NCI-H774 (cell line): ENCODE measurements around the gene DCTN2.
"Not testable (repeated sequence)": the region's sequence is repeated elsewhere in the genome, so short reads cannot be mapped to it uniquely, and the experiment has no call there.

Source experiments
- DNase-seq: peaks from one replicate; lab custom pipeline; 2025; lab: John Stamatoyannopoulos, UW

The DCTN2 gene

DNA sequence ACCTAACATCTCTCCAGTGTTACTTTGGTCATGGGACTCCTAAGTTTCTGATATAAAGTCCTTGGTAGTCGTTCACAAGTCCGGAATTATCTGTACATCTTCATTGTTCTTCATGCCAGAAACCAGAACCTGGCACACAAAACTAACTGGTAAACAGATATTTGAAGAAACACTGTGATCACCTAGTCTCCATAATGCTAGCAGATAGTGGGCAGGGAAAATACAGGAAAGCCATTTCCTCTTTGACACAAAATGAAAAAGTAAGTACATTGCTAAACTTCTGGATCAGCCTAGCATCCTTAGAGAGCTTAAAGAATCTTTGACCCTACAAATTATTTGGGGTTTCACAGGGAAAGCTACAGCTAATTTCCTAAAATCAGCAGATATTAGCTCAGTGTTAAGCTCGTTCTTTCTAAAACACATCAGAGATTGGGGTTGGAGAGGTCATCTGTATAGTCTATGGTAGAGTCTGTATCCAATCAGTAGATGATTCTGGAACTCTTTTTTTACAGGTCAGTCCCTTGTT is 31.5 kb downstream of the DCTN2 start:
- no peak for DNase-seq

GRCh38 chr12:57514720-57515407 is 32.1 kb downstream of the DCTN2 start:
- no peak for DNase-seq

- DNase-seq, result not testable (repeated sequence)
Measured at GRCh38 chr12:57514246-57514645, 32.7 kb downstream of the DCTN2 start.

- DNase-seq, result not testable (repeated sequence)
Measured at GRCh38 chr12:57513677-57514076, 33.3 kb downstream of the DCTN2 start.

- DNase-seq, result no peak
Measured at GRCh38 chr12:57513266-57513665, 33.7 kb downstream of the DCTN2 start.

GRCh38 chr12:57512665-57513064 is 34.3 kb downstream of the DCTN2 start:
- no peak for DNase-seq

- no peak for DNase-seq
Measured at GRCh38 chr12:57511588-57512325, 35.2 kb downstream of the DCTN2 start.

DNA sequence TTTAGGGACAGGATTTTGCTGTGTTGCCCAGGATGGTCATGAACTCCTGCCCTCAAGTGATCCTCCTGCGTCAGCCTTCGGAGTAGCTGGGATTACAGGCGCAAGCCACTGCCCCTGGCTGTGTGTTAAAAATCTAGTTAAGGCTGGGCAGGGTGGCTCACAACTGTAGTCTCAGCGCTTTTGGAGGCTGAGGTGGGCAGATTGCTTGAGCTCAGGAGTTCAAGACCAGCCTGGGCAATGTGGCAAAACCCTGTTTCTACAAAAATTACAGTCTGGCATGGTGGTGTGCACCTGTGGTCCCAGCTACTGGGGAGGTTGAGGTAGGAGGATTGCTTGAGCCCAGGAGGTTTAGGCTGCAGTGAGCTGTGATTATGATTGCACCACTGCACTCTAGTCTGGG is 35.8 kb downstream of the DCTN2 start:
- DNase-seq, result no peak

- DNase-seq, result not testable (repeated sequence)
Measured at GRCh38 chr12:57507796-57508195, 39.2 kb downstream of the DCTN2 start.

GRCh38 chr12:57506541-57506940 is 40.5 kb downstream of the DCTN2 start:
- DNase-seq, result not testable (repeated sequence)

GRCh38 chr12:57502311-57502969 is 44.6 kb downstream of the DCTN2 start:
- DNase-seq, result not testable (repeated sequence)

DNA sequence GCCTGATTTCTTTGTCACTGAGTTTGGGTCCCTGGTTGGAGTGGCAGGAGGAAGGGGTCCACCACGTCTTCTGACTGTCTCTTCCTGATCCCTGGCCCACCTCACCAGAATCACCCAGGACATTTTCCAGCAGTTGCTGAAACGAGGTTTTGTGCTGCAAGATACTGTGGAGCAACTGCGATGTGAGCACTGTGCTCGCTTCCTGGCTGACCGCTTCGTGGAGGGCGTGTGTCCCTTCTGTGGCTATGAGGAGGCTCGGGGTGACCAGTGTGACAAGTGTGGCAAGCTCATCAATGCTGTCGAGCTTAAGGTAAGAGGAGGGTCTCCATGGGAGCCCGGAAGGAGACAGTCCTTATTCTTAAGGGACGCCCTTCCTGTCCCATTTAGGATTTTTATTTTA is 46.8 kb downstream of the DCTN2 start:
- no peak for DNase-seq

- DNase-seq, result no peak
Measured at GRCh38 chr12:57498571-57498970, 48.4 kb downstream of the DCTN2 start.

DNA sequence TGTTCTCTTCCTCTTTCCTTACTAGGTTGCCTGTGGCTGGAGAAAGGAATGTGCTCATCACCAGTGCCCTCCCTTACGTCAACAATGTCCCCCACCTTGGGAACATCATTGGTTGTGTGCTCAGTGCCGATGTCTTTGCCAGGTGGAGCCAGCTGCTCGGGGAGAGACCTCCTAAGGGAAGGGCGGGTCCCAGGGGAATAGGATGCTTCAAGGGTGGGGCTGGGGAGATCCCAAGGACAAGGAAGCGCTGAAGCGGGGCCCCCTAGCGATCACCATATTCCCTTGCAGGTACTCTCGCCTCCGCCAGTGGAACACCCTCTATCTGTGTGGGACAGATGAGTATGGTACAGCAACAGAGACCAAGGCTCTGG is 48.9 kb downstream of the DCTN2 start:
- DNase-seq, result no peak

- DNase-seq, result no peak
Measured at GRCh38 chr12:57497223-57498131, 49.5 kb downstream of the DCTN2 start.

GRCh38 chr12:57496822-57497221 is 50.2 kb downstream of the DCTN2 start:
- DNase-seq, result no peak

GRCh38 chr12:57495051-57495701 is 51.8 kb downstream of the DCTN2 start:
- not testable (repeated sequence) for DNase-seq

GRCh38 chr12:57491393-57492280 is 55.4 kb downstream of the DCTN2 start:
- DNase-seq, result no peak

DNA sequence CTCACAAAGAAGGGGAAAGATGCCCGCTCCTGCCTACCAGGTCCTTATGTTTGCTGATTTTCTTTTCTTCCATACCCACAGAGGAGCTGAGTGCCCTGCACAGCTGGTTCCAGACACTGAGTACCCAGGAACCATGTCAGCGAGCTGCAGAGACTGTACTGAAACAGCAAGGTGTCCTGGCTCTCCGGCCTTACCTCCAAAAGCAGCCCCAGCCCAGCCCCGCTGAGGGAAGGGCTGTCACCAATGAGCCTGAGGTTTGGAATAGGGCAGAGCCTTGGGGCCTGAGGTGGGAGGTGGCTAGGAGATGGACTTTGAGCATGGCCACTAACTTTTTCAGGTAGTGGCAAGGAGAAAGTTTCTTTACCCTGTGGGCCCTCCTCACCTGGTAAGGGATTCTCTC is 56.9 kb downstream of the DCTN2 start:
- no peak for DNase-seq

DNA sequence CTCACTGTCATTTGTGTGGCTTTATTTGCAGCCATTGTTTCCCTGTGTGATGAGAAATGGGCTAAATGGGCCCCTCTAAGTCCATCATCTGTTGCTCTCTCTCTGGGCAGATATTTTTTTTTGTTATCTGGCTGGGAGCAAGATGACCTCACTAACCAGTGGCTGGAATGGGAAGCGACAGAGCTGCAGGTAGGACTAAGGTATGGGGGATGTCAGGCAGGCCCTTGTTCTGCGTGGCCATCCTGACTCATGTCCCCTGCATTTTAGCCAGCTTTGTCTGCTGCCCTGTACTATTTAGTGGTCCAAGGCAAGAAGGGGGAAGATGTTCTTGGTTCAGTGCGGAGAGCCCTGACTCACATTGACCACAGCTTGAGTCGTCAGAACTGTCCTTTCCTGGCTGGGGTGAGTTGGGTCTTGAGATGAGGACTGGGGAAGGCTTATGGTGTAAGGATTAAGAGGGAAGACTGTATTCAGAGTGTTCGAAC is 57.8 kb downstream of the DCTN2 start:
- no peak for DNase-seq
